ENCODE measurements around the gene PMM2.

Gene PMM2

DNA sequence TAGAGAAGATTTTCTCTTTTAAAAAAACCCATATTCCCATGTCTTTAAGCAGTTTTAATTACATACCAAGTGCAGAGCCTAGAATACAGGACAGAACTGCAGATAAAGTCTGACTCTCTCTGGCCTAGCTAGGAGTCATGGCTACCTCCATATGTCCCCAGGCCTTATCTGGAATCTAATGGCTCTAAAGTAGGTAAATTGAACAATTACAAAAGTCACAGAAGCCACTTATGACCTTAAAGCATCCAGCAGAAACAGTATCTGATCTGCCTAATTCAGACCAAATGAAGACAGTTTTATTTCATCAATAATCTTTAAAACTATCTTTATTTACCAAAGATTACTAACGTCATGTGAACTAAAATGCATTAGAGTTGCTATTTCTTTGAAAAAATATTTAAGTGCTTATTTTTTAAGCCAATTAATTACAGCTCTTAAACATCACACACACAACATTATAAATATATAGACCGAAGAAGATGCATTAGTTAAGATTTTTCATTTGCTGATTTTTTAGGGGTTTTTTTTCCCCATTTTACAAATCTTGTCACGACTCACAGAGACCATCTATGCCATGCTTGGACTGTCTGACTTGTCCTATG, 28.7 kb downstream of the PMM2 start:
- TF ChIP-seq TEAD4 (IDR thresholded peaks at IDR 0.05) (no peak), TAF1 (IDR thresholded peaks at IDR 0.05; ENCODE audit: low read depth) (no peak), ZBTB7A (IDR thresholded peaks at IDR 0.05; ENCODE audit: low read depth) (no peak), TCF12 (IDR thresholded peaks at IDR 0.05; ENCODE audit: low read depth) (no peak), YY1 (IDR thresholded peaks at IDR 0.05; ENCODE audit: low read depth) (no peak), CREB1 (IDR thresholded peaks at IDR 0.05; ENCODE audit: low read depth) (no peak), NFIC (IDR thresholded peaks at IDR 0.05) (no peak), RAD21 (IDR thresholded peaks at IDR 0.05; ENCODE audit: low read depth) (no peak), EP300 (IDR thresholded peaks at IDR 0.05; ENCODE audit: borderline replicate concordance) (no peak), CEBPB (IDR thresholded peaks at IDR 0.05) (no peak), USF1 (IDR thresholded peaks at IDR 0.05) (no peak), FOXM1 (IDR thresholded peaks at IDR 0.05; ENCODE audit: borderline replicate concordance, low read depth) (no peak), EGR1 (IDR thresholded peaks at IDR 0.05) (no peak)
- TF ChIP-seq, protein P1, sequence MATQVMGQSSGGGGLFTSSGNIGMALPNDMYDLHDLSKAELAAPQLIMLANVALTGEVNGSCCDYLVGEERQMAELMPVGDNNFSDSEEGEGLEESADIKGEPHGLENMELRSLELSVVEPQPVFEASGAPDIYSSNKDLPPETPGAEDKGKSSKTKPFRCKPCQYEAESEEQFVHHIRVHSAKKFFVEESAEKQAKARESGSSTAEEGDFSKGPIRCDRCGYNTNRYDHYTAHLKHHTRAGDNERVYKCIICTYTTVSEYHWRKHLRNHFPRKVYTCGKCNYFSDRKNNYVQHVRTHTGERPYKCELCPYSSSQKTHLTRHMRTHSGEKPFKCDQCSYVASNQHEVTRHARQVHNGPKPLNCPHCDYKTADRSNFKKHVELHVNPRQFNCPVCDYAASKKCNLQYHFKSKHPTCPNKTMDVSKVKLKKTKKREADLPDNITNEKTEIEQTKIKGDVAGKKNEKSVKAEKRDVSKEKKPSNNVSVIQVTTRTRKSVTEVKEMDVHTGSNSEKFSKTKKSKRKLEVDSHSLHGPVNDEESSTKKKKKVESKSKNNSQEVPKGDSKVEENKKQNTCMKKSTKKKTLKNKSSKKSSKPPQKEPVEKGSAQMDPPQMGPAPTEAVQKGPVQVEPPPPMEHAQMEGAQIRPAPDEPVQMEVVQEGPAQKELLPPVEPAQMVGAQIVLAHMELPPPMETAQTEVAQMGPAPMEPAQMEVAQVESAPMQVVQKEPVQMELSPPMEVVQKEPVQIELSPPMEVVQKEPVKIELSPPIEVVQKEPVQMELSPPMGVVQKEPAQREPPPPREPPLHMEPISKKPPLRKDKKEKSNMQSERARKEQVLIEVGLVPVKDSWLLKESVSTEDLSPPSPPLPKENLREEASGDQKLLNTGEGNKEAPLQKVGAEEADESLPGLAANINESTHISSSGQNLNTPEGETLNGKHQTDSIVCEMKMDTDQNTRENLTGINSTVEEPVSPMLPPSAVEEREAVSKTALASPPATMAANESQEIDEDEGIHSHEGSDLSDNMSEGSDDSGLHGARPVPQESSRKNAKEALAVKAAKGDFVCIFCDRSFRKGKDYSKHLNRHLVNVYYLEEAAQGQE (IDR thresholded peaks at IDR 0.05; ENCODE audit: low read depth), result no peak
- TF ChIP-seq, protein P2, sequence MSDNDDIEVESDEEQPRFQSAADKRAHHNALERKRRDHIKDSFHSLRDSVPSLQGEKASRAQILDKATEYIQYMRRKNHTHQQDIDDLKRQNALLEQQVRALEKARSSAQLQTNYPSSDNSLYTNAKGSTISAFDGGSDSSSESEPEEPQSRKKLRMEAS (IDR thresholded peaks at IDR 0.05), result no peak

DNA sequence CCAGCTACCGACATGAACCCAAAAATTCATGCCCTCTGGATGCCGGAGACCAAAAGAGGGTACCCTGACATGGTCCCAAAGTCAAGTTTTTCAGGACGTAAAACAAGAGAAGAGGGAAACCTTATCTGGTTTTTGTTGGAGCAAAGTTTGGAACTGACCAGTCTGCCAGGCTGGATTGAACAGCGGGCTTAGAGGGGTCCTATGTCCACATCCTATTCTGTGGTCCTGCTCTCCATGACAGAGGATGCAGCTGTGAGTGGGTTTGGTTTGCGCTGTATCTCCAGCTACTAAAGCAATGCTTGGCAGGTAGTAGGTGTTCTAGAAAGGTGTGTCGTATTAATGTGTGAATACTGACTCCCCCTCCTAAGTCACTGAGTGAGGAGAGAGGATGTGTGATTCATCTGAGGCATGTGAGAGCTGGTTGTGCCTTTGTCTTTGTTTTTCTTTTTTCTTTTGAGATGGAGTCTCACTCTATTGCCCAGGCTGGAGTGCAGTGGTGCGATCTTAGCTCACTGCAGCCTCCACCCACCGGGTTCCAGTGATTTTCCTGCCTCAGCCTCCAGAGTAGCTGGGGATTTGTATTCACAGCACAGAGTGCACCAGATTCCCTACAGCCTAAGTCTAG, 31.0 kb downstream of the PMM2 start:
- TF ChIP-seq CEBPB (IDR thresholded peaks at IDR 0.05), result no peak

GRCh38 chr16:8831450-8831849, 33.8 kb downstream of the PMM2 start:
- no peak for TF ChIP-seq YY1 (IDR thresholded peaks at IDR 0.05; ENCODE audit: low read depth)
- TF ChIP-seq, protein P1 (IDR thresholded peaks at IDR 0.05; ENCODE audit: low read depth), result no peak
- no peak for TF ChIP-seq TAF1 (IDR thresholded peaks at IDR 0.05; ENCODE audit: low read depth)
- no peak for TF ChIP-seq CEBPB (IDR thresholded peaks at IDR 0.05)
- no peak for TF ChIP-seq CREB1 (IDR thresholded peaks at IDR 0.05; ENCODE audit: low read depth)
- TF ChIP-seq FOXM1 (IDR thresholded peaks at IDR 0.05; ENCODE audit: borderline replicate concordance, low read depth), result no peak
- TF ChIP-seq ZBTB7A (IDR thresholded peaks at IDR 0.05; ENCODE audit: low read depth), result no peak
- no peak for TF ChIP-seq RAD21 (IDR thresholded peaks at IDR 0.05; ENCODE audit: low read depth)

GRCh38 chr16:8831871-8832716, 34.5 kb downstream of the PMM2 start:
- TF ChIP-seq TCF12 (IDR thresholded peaks at IDR 0.05; ENCODE audit: low read depth) (no peak), USF1 (IDR thresholded peaks at IDR 0.05) (no peak), TEAD4 (IDR thresholded peaks at IDR 0.05) (no peak), ZBTB7A (IDR thresholded peaks at IDR 0.05; ENCODE audit: low read depth) (no peak), TAF1 (IDR thresholded peaks at IDR 0.05; ENCODE audit: low read depth) (no peak), EP300 (IDR thresholded peaks at IDR 0.05; ENCODE audit: borderline replicate concordance) (no peak), RAD21 (IDR thresholded peaks at IDR 0.05; ENCODE audit: low read depth) (no peak), NFIC (IDR thresholded peaks at IDR 0.05) (no peak), YY1 (IDR thresholded peaks at IDR 0.05; ENCODE audit: low read depth) (no peak), EGR1 (IDR thresholded peaks at IDR 0.05) (no peak), FOXM1 (IDR thresholded peaks at IDR 0.05; ENCODE audit: borderline replicate concordance, low read depth) (no peak), CEBPB (IDR thresholded peaks at IDR 0.05) (no peak)
- TF ChIP-seq, protein P1 (IDR thresholded peaks at IDR 0.05; ENCODE audit: low read depth), result no peak
- TF ChIP-seq, protein P2 (IDR thresholded peaks at IDR 0.05), result no peak

All from Ishikawa (cell line).